H1 (cell line): Measurements from ENCODE around the gene FAM83G. TPM values are rescaled to one million over a fixed set of nuclear protein-coding genes. Genes with fewer than 3 reads are reported as not detected.

Experiments
- CTCF ChIA-PET: fragments of 300-600 bp; sonication (Branson Sonifier 250); formaldehyde crosslinking; loops from one replicate; lab custom pipeline; 2021; ENCODE audit not compliant: partially characterized antibody; lab: Charles Lee
- POLR2A ChIA-PET: fragments of 300-600 bp; sonication (Branson Sonifier 250); formaldehyde crosslinking; loops from one replicate; lab custom pipeline; 2021; ENCODE audit warnings: inconsistent platforms; ENCODE audit not compliant: partially characterized antibody; lab: Charles Lee
- DNase-seq, 2 experiments: peaks; one replicate each; pipeline versions ENCODE4 v3.0.0 to v3.0.0-alpha.2; 2010 to 2022; ENCODE audit warnings: low spot score in 2 of 2, low read depth in 1 of 2, mixed read lengths in 1 of 2
- FAIRE-seq: peaks from 2 replicates; lab custom pipeline; 2011; peaks lifted over from hg19 to GRCh38; lab: Jason Lieb, UNC
- H2AFZ ChIP-seq: 2 replicates; pipeline ENCODE4 v1.8.1; 2012; ENCODE audit warnings: low read length, inconsistent platforms
- H2AK5ac ChIP-seq: 2 replicates; pipeline ENCODE4 v1.6.1; 2013; ENCODE audit warnings: low read depth, low read length
- H2BK120ac ChIP-seq: replicated peaks from 2 replicates; pipeline ENCODE3; 2013; ENCODE audit warnings: low read depth, low read length, inconsistent platforms
- H2BK12ac ChIP-seq: 2 replicates; pipeline ENCODE4 v1.6.1; 2013; ENCODE audit warnings: low read depth, low read length
- H2BK15ac ChIP-seq: 2 replicates; pipeline ENCODE4 v1.6.1; 2013; ENCODE audit warnings: low read length
- H2BK20ac ChIP-seq: 2 replicates; pipeline ENCODE4 v1.6.1; 2013; ENCODE audit warnings: low read length
- H2BK5ac ChIP-seq: 2 replicates; pipeline ENCODE4 v1.6.1; 2013; ENCODE audit warnings: low read depth, low read length
- H3K14ac ChIP-seq: 2 replicates; pipeline ENCODE4 v1.6.1; 2013; ENCODE audit warnings: inconsistent platforms; ENCODE audit not compliant: insufficient read length
- H3K18ac ChIP-seq: 2 replicates; pipeline ENCODE4 v1.6.1; 2013; ENCODE audit warnings: low read length; ENCODE audit errors: extremely low read depth
- H3K23ac ChIP-seq: 2 replicates; pipeline ENCODE4 v1.6.1; 2013; ENCODE audit warnings: inconsistent platforms; ENCODE audit not compliant: insufficient read length
- H3K23me2 ChIP-seq: 2 replicates; pipeline ENCODE4 v1.6.1; 2013; ENCODE audit warnings: low read depth, low read length
- H3K27ac ChIP-seq: 2 replicates; pipeline ENCODE4 v1.6.1; 2011; ENCODE audit warnings: low read depth, low read length, inconsistent platforms
- H3K27me3 ChIP-seq, 4 experiments: replicated peaks in 1 of 4; 1 replicate in 1 of 4; 2 replicates in 3 of 4; pipeline versions ENCODE4 v1.6.1 to v1.8.1; 2011 to 2013; ENCODE audit warnings: low read length in 3 of 4, mild to moderate bottlenecking in 3 of 4, inconsistent platforms in 2 of 4, mixed read lengths in 2 of 4, moderate library complexity in 1 of 4; ENCODE audit not compliant: control insufficient read depth in 3 of 4, insufficient read depth in 3 of 4; ENCODE audit errors: extremely low read depth in 1 of 4
- H3K36me3 ChIP-seq, 4 experiments: 2 replicates each; pipeline versions ENCODE4 v1.6.1 to v1.8.1; 2011 to 2013; ENCODE audit warnings: mild to moderate bottlenecking in 4 of 4, low read length in 3 of 4, moderate library complexity in 2 of 4, control low read depth in 1 of 4, inconsistent platforms in 1 of 4; ENCODE audit not compliant: insufficient read depth in 4 of 4, control insufficient read depth in 2 of 4
- H3K4ac ChIP-seq: replicated peaks from 2 replicates; pipeline ENCODE3; 2013; ENCODE audit warnings: low read length, low read depth, mixed read lengths, inconsistent platforms; ENCODE audit not compliant: insufficient read length
- H3K4me1 ChIP-seq, 4 experiments: replicated peaks in 1 of 4; 1 replicate in 1 of 4; 2 replicates in 3 of 4; pipeline versions ENCODE4 v1.6.1 to v1.8.1; 2011 to 2013; ENCODE audit warnings: low read length in 3 of 4, inconsistent platforms in 2 of 4, mixed read lengths in 1 of 4; ENCODE audit not compliant: insufficient read depth in 4 of 4, control insufficient read depth in 3 of 4
- H3K4me2 ChIP-seq, 2 experiments: 2 replicates each; pipeline versions ENCODE4 v1.6.1 to v1.8.1; 2011 to 2013; ENCODE audit warnings: low read depth in 2 of 2, low read length in 2 of 2, control low read depth in 1 of 2, inconsistent platforms in 1 of 2, mild to moderate bottlenecking in 1 of 2; ENCODE audit not compliant: insufficient read depth in 1 of 2
- H3K4me3 ChIP-seq, 4 experiments: fragments of 200-600, 300-600 bp in 1 of 4; sonication (generic), shearing (Covaris generic), sonication (Bioruptor Twin) in 1 of 4; 2 replicates each; pipeline versions ENCODE4 v1.5.1 to v1.8.1; 2011 to 2016; ENCODE audit warnings: low read length in 4 of 4, low read depth in 3 of 4, control low read depth in 2 of 4, inconsistent platforms in 2 of 4, mild to moderate bottlenecking in 2 of 4, mixed read lengths in 1 of 4, moderate library complexity in 1 of 4; ENCODE audit not compliant: insufficient read depth in 2 of 4; ENCODE audit errors: extremely low read depth in 1 of 4
- H3K56ac ChIP-seq: replicated peaks from 2 replicates; pipeline ENCODE3; 2013; ENCODE audit warnings: low read depth, mild to moderate bottlenecking, mixed read lengths, low read length, inconsistent platforms; ENCODE audit not compliant: insufficient read length
- H3K79me1 ChIP-seq: 2 replicates; pipeline ENCODE4 v1.6.1; 2013; ENCODE audit warnings: low read depth, low read length, control low read depth
- H3K79me2 ChIP-seq, 2 experiments: 2 replicates each; pipeline versions ENCODE4 v1.6.1 to v1.8.1; 2012 to 2013; ENCODE audit warnings: low read length in 2 of 2, mild to moderate bottlenecking in 2 of 2, inconsistent platforms in 1 of 2; ENCODE audit not compliant: insufficient read depth in 2 of 2, control insufficient read depth in 1 of 2
- H3K9ac ChIP-seq, 4 experiments: replicated peaks in 1 of 4; 1 replicate in 1 of 4; 2 replicates in 3 of 4; pipeline versions ENCODE4 v1.6.1 to v1.8.1; 2011 to 2013; ENCODE audit warnings: low read depth in 3 of 4, low read length in 3 of 4, control low read depth in 2 of 4, mild to moderate bottlenecking in 2 of 4, moderate library complexity in 2 of 4, inconsistent platforms in 1 of 4; ENCODE audit errors: extremely low read depth in 1 of 4
- H3K9me3 ChIP-seq, 2 experiments: 2 replicates each; pipeline versions ENCODE4 v1.6.1 to v1.8.1; 2012 to 2013; ENCODE audit warnings: mild to moderate bottlenecking in 2 of 2, moderate library complexity in 2 of 2, control low read depth in 1 of 2, inconsistent platforms in 1 of 2, low read depth in 1 of 2, low read length in 1 of 2, mixed read lengths in 1 of 2; ENCODE audit not compliant: insufficient read depth in 2 of 2
- H4K20me1 ChIP-seq, 2 experiments: replicated peaks in 1 of 2; 2 replicates each; pipeline versions ENCODE3 to v1.8.1; 2011 to 2013; ENCODE audit warnings: inconsistent platforms in 2 of 2, low read length in 2 of 2, mild to moderate bottlenecking in 1 of 2; ENCODE audit not compliant: insufficient read depth in 2 of 2, control insufficient read depth in 1 of 2
- H4K5ac ChIP-seq: 2 replicates; pipeline ENCODE4 v1.6.1; 2013; ENCODE audit warnings: low read length, low read depth, mixed read lengths, inconsistent platforms; ENCODE audit not compliant: insufficient read length
- H4K8ac ChIP-seq: 2 replicates; pipeline ENCODE4 v1.8.0; 2013; ENCODE audit warnings: mild to moderate bottlenecking, moderate library complexity, low read length, inconsistent platforms; ENCODE audit not compliant: insufficient read depth; ENCODE audit errors: extremely low read depth
- H4K91ac ChIP-seq: replicated peaks from 2 replicates; pipeline ENCODE3; 2013; ENCODE audit warnings: low read length, mixed read lengths, inconsistent platforms; ENCODE audit not compliant: insufficient read length
- HDAC2 ChIP-seq, 2 experiments: fragments of 300-600 bp in 1 of 2; sonication (generic) in 1 of 2; IDR thresholded peaks; 2 replicates each; pipeline ENCODE4 v1.6.1; 2011 to 2012; ENCODE audit warnings: low read depth in 2 of 2, low read length in 2 of 2, mild to moderate bottlenecking in 2 of 2, moderate library complexity in 2 of 2, borderline replicate concordance in 1 of 2, inconsistent platforms in 1 of 2
- WGBS, 2 experiments: shearing (Covaris generic) in 1 of 2; methylation state at CpG; one replicate each; pipeline versions ENCODE4 v1.1.6 to v1.1.7; 2013 to 2015; ENCODE audit warnings: low lambda C conversion rate in 2 of 2, mixed read lengths in 2 of 2, inconsistent platforms in 1 of 2, low coverage in 1 of 2, missing lambda C conversion rate in 1 of 2; ENCODE audit not compliant: insufficient replicate concordance in 2 of 2, insufficient coverage in 1 of 2, insufficient read length in 1 of 2; ENCODE audit errors: extremely low coverage in 1 of 2, missing lambda C conversion rate in 1 of 2; 5-methylcytosine and 5-hydroxymethylcytosine counted together
- polyA plus RNA-seq, 7 experiments: library from polyadenylated mRNA; depleted of rRNA in 3 of 7; stranded (reverse) in 5 of 7; unstranded in 2 of 7; fragments of >200 nt in 5 of 7; fragments of 200-250 nt in 2 of 7; gene quantifications; 1 replicate in 5 of 7; 2 replicates in 1 of 7; 4 replicates in 1 of 7; pipeline versions ENCODE4 v1.2.1 to v1.2.3, GENCODE V29; 2011 to 2013; ENCODE audit warnings: missing spikeins in 2 of 7, mixed read lengths in 2 of 7
- total RNA-seq: library from RNA; stranded (reverse); fragmentation: NEBNext Ultra II Directional; extraction: Animal tissue kit (Norgen Biotek cat#: 25700); gene quantifications from 2 replicates; pipeline ENCODE4 v1.2.1, GENCODE V29; 2021
- TF ChIP-seq, protein P1 (sequence below), 3 experiments: IDR thresholded peaks; 1 replicate in 2 of 3; 2 replicates in 1 of 3; pipeline versions ENCODE4 v1.5.1 to v1.6.1; 2011; ENCODE audit warnings: low read length in 3 of 3, mild to moderate bottlenecking in 3 of 3, inconsistent platforms in 2 of 3, low read depth in 1 of 3, moderate library complexity in 1 of 3; ENCODE audit not compliant: insufficient read depth in 1 of 3; ENCODE audit errors: control extremely low read depth in 1 of 3

The FAM83G gene
- total and polyA plus RNA-seq, 2 of the 8 experiments (the other 6 are each of a cell fraction or from before 2014, with no cell fraction given), result 15.4 to 29.0 TPM

GRCh38 chr17:18954321-18954720 is 50.2 kb downstream of the FAM83G start:
- H3K27ac ChIP-seq, result no peak overlapping the region
- no peak overlapping the region for H3K4ac ChIP-seq
- H3K36me3 ChIP-seq, result no peaks in the 10 kb centered on the region
- H3K18ac ChIP-seq, result no peak overlapping the region
- no peak overlapping the region for H3K56ac ChIP-seq
- no peak overlapping the region for H3K14ac ChIP-seq
- no peaks in the 10 kb centered on the region for H3K23me2 ChIP-seq
- H2BK5ac ChIP-seq, result no peak overlapping the region
- DNase-seq (no peak), FAIRE-seq (no peak)
- H2BK20ac ChIP-seq, result no peak overlapping the region
- no peak overlapping the region for H3K9ac ChIP-seq
- H3K23ac ChIP-seq, result no peak overlapping the region
- CTCF ChIA-PET, result interaction anchor here (1.2 kb wide), 1 partner anchor 47 kb away, joined by 3 read pairs; no protein-coding TSS in a partner anchor
- H2BK120ac ChIP-seq, result no peak overlapping the region
- no peak overlapping the region for H2AK5ac ChIP-seq
- H4K8ac ChIP-seq, result no peak overlapping the region
- H4K20me1 ChIP-seq, result no peaks in the 10 kb centered on the region
- H3K79me1 ChIP-seq, result no peaks in the 10 kb centered on the region
- H3K4me1 ChIP-seq, result no peaks in the 10 kb centered on the region
- H4K5ac ChIP-seq, result no peak overlapping the region
- no peak overlapping the region for H3K4me3 ChIP-seq
- no peaks in the 10 kb centered on the region for H3K79me2 ChIP-seq
- POLR2A ChIA-PET, result no interaction called here
- H4K91ac ChIP-seq, result no peak overlapping the region
- H2BK15ac ChIP-seq, result no peak overlapping the region
- H2BK12ac ChIP-seq, result no peak overlapping the region
- 89% methylated on average over 3 of the region's 3 CpGs; no CpG with 5 or more reads in 1 of the 2 experiments for WGBS, 2 experiments
- H3K9me3 ChIP-seq, result no peaks in the 10 kb centered on the region
- H3K4me2 ChIP-seq, result no peak overlapping the region
- H2AFZ ChIP-seq, result no peak overlapping the region
- no peaks in the 10 kb centered on the region for H3K27me3 ChIP-seq
- TF ChIP-seq, protein P1, sequence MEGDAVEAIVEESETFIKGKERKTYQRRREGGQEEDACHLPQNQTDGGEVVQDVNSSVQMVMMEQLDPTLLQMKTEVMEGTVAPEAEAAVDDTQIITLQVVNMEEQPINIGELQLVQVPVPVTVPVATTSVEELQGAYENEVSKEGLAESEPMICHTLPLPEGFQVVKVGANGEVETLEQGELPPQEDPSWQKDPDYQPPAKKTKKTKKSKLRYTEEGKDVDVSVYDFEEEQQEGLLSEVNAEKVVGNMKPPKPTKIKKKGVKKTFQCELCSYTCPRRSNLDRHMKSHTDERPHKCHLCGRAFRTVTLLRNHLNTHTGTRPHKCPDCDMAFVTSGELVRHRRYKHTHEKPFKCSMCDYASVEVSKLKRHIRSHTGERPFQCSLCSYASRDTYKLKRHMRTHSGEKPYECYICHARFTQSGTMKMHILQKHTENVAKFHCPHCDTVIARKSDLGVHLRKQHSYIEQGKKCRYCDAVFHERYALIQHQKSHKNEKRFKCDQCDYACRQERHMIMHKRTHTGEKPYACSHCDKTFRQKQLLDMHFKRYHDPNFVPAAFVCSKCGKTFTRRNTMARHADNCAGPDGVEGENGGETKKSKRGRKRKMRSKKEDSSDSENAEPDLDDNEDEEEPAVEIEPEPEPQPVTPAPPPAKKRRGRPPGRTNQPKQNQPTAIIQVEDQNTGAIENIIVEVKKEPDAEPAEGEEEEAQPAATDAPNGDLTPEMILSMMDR (IDR thresholded peaks at IDR 0.05; ENCODE audit: control extremely low read depth in 1 of 3, insufficient read depth in 1 of 3, low read depth in 1 of 3, low read length in 3 of 3), result no peak
- TF ChIP-seq HDAC2 (IDR thresholded peaks at IDR 0.05; ENCODE audit: borderline replicate concordance in 1 of 2, low read depth in 2 of 2, low read length in 2 of 2), result no peak
